ENCODE measurements around the gene FAM200B. TPM values are rescaled to one million over a fixed set of nuclear protein-coding genes. Genes with fewer than 3 reads are reported as not detected.
A peak's percentile ranks its signal among the peaks of the same experiment; 100 is the strongest.

The FAM200B gene
- total and polyA plus RNA-seq, 2 experiments from 2014 or later: 51.8 to 54.0 TPM

GRCh38 chr4:15702941-15703403, 21.3 kb downstream of the FAM200B start, which contains the start of gene BST1:
Gene BST1 (plus strand): TSS chr4:15703065. CDS start chr4:15703145, 80 bp downstream.
- Histone ChIP-seq H3K4me1 (ENCODE audit: insufficient read depth) (peaks cover 10% of the 10 kb centered on the region), H2AFZ (peak within 1 kb of the TSS; percentile 45), H3K36me3 (replicated peaks; ENCODE audit: insufficient read depth, low read depth) (no peaks in the 10 kb centered on the region), H3K9me2 (replicated peaks; ENCODE audit: insufficient read depth) (no peaks in the 10 kb centered on the region), H3K27ac (no peak within 1 kb of the TSS), H3K79me2 (no peaks in the 10 kb centered on the region), H3K9me3 (ENCODE audit: low read depth) (no peaks in the 10 kb centered on the region), H3K4me2 (peak within 1 kb of the TSS; percentile 69), H3K27me3 (no peaks in the 10 kb centered on the region), H3K4me3 (peak within 1 kb of the TSS; percentile 3), H4K20me1 (ENCODE audit: insufficient read depth, poor library complexity, severe bottlenecking) (no peaks in the 10 kb centered on the region)
- no peak for TF ChIP-seq EZH2phosphoT487 (IDR thresholded peaks at IDR 0.05; ENCODE audit: low read depth, severe bottlenecking, unreplicated experiment)
- TF ChIP-seq EZH2 (IDR thresholded peaks at IDR 0.05; ENCODE audit: borderline replicate concordance): no peak
- TF ChIP-seq CTCF (IDR thresholded peaks at IDR 0.05; ENCODE audit: poor library complexity): no peak
- peak; percentile 48 for DNase-seq (ENCODE audit: low spot score)
- WGBS (ENCODE audit: low lambda C conversion rate, missing lambda C conversion rate): 61% methylated on average over 41 of the region's 43 CpGs

- no peaks in the 10 kb centered on the region for H3K9me2 ChIP-seq (replicated peaks; ENCODE audit: insufficient read depth)
- H3K79me2 ChIP-seq: no peaks in the 10 kb centered on the region
- no peak for TF ChIP-seq EZH2phosphoT487 (IDR thresholded peaks at IDR 0.05; ENCODE audit: low read depth, severe bottlenecking, unreplicated experiment)
- no peak for TF ChIP-seq EZH2 (IDR thresholded peaks at IDR 0.05; ENCODE audit: borderline replicate concordance)
- no peak for TF ChIP-seq CTCF (IDR thresholded peaks at IDR 0.05; ENCODE audit: poor library complexity)
- no peak overlapping the region for H3K27ac ChIP-seq
- DNase-seq (ENCODE audit: low spot score): no peak
- 93% methylated on average over 3 of the region's 11 CpGs for WGBS (ENCODE audit: low lambda C conversion rate, missing lambda C conversion rate)
- H4K20me1 ChIP-seq (ENCODE audit: insufficient read depth, poor library complexity, severe bottlenecking): no peaks in the 10 kb centered on the region
- H3K9me3 ChIP-seq (ENCODE audit: low read depth): no peaks in the 10 kb centered on the region
- H3K4me1 ChIP-seq (ENCODE audit: insufficient read depth): peaks cover 10% of the 10 kb centered on the region
- H3K4me3 ChIP-seq: no peak overlapping the region
- no peaks in the 10 kb centered on the region for H3K36me3 ChIP-seq (replicated peaks; ENCODE audit: insufficient read depth, low read depth)
- peak overlapping the region; percentile 69 for H3K4me2 ChIP-seq
- H3K27me3 ChIP-seq: no peaks in the 10 kb centered on the region
- H2AFZ ChIP-seq: no peak overlapping the region
These were observed 21.8 kb downstream of the FAM200B start for GRCh38 chr4:15703439-15703838.

- TF ChIP-seq CTCF (IDR thresholded peaks at IDR 0.05; ENCODE audit: poor library complexity) (no peak), EZH2 (IDR thresholded peaks at IDR 0.05; ENCODE audit: borderline replicate concordance) (no peak), EZH2phosphoT487 (IDR thresholded peaks at IDR 0.05; ENCODE audit: low read depth, severe bottlenecking, unreplicated experiment) (no peak)
- Histone ChIP-seq H3K4me3 (no peak overlapping the region), H3K9me2 (replicated peaks; ENCODE audit: insufficient read depth) (no peaks in the 10 kb centered on the region), H3K36me3 (replicated peaks; ENCODE audit: insufficient read depth, low read depth) (no peaks in the 10 kb centered on the region), H3K27ac (no peak overlapping the region), H2AFZ (no peak overlapping the region), H3K27me3 (no peaks in the 10 kb centered on the region), H3K4me1 (ENCODE audit: insufficient read depth) (peaks cover 10% of the 10 kb centered on the region), H3K9me3 (ENCODE audit: low read depth) (no peaks in the 10 kb centered on the region), H3K79me2 (no peaks in the 10 kb centered on the region), H3K4me2 (no peak overlapping the region), H4K20me1 (ENCODE audit: insufficient read depth, poor library complexity, severe bottlenecking) (no peaks in the 10 kb centered on the region)
- DNase-seq (ENCODE audit: low spot score): no peak
These were observed 22.5 kb downstream of the FAM200B start for GRCh38 chr4:15704129-15704528.

All from hepatocyte (in vitro differentiated cells).